Mucosa of rectum (tissue), 2 donors: ENCODE measurements around the gene GNB5.

Experiments
- H3K27ac ChIP-seq, 2 donors: one replicate each; pipeline ENCODE4 v1.7.0; 2013; ENCODE audit warnings: inconsistent platforms in 2 of 2, low read depth in 2 of 2, low read length in 2 of 2
- H3K27me3 ChIP-seq, 2 donors: one replicate each; pipeline ENCODE4 v1.7.0; 2013; ENCODE audit warnings: low read length in 2 of 2; ENCODE audit not compliant: control insufficient read depth in 2 of 2, insufficient read depth in 2 of 2
- H3K36me3 ChIP-seq, 2 donors: one replicate each; pipeline ENCODE4 v1.7.0; 2013; ENCODE audit warnings: low read length in 2 of 2; ENCODE audit not compliant: control insufficient read depth in 2 of 2, insufficient read depth in 2 of 2
- H3K4me1 ChIP-seq, 2 donors: one replicate each; pipeline ENCODE4 v1.7.0; 2013; ENCODE audit warnings: low read length in 2 of 2, mild to moderate bottlenecking in 1 of 2; ENCODE audit not compliant: control insufficient read depth in 2 of 2, insufficient read depth in 2 of 2
- H3K4me3 ChIP-seq, 2 donors: one replicate each; pipeline ENCODE4 v1.7.0; 2013; ENCODE audit warnings: low read length in 2 of 2
- H3K9ac ChIP-seq, 2 donors: one replicate each; pipeline ENCODE4 v1.7.0; 2013; ENCODE audit warnings: low read length in 2 of 2, low read depth in 1 of 2, mild to moderate bottlenecking in 1 of 2
- H3K9me3 ChIP-seq, 2 donors: one replicate each; pipeline ENCODE4 v1.7.0; 2013; ENCODE audit warnings: low read length in 2 of 2; ENCODE audit not compliant: control insufficient read depth in 2 of 2
- donor health status: healthy.
- donor health status: Normal muscosa, but diverticular disease.

GNB5 gene

GRCh38 chr15:52213206-52213605 is 22.0 kb upstream of the GNB5 start:
- Histone ChIP-seq H3K9ac (no peak overlapping the region), H3K36me3 (peaks cover 60 to 63% of the 10 kb centered on the region in 2 donors), H3K4me3 (no peak overlapping the region), H3K27me3 (no peaks in the 10 kb centered on the region), H3K4me1 (no peaks in the 10 kb centered on the region), H3K9me3 (no peaks in the 10 kb centered on the region), H3K27ac (no peak overlapping the region)

DNA sequence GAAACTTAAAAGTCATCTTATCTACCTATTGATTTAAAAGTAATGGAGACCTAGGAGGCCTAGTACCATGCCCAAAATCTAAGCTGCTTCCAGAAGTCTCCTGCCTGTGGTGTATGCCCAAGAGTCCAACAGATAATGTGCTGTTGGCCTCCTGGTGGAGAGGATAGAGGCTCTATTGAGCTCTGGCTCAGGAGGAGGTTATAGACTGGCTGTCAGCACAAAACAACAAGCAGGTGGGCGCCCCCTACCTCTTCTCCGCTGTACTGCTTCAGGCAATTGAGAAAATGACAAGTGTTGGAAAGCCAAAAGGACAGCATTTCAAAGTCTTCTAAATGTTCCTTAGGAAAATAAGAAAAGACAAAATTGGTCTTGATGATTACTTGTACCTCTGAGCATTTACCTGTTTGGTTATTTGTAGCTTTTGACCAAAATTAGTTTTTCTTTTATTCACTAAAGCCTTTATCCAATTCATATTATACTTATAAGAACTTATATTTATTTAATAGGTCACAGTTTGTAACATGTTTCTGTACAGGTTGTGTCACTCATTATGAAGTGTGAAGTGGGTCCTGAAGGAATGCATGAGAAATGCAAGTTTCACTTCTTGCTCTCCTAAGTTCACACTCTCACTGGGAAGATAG is 17.2 kb upstream of the GNB5 start:
- Histone ChIP-seq H3K36me3 (peaks cover 57 to 60% of the 10 kb centered on the region in 2 donors), H3K4me3 (no peak overlapping the region), H3K27me3 (no peaks in the 10 kb centered on the region), H3K9ac (no peak overlapping the region), H3K9me3 (no peaks in the 10 kb centered on the region), H3K4me1 (no peaks in the 10 kb centered on the region), H3K27ac (no peak overlapping the region)

DNA sequence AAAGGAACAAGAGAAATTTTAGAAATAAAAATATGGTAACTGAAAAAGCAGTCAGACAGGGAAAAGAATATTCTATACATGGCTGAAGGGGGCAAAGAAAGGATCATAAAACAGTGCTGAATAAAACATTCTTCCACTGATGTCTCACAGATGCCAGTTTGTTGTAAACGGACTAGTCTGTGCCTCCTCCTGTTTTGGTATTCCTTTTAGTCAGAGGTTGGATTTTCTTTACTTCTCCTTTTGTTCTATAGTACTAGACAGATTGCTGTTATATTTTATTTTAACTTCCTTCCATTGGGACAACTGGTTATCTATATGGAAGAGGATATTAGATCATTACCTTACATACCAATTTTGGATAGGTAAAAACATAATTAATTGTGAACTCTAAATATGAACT is 16.0 kb upstream of the GNB5 start:
- H3K27me3 ChIP-seq = no peaks in the 10 kb centered on the region
- peaks cover 45 to 48% of the 10 kb centered on the region in 2 donors for H3K36me3 ChIP-seq
- no peaks in the 10 kb centered on the region for H3K4me1 ChIP-seq
- no peaks in the 10 kb centered on the region for H3K9me3 ChIP-seq
- H3K9ac ChIP-seq = no peak overlapping the region
- no peak overlapping the region for H3K27ac ChIP-seq
- no peak overlapping the region for H3K4me3 ChIP-seq

DNA sequence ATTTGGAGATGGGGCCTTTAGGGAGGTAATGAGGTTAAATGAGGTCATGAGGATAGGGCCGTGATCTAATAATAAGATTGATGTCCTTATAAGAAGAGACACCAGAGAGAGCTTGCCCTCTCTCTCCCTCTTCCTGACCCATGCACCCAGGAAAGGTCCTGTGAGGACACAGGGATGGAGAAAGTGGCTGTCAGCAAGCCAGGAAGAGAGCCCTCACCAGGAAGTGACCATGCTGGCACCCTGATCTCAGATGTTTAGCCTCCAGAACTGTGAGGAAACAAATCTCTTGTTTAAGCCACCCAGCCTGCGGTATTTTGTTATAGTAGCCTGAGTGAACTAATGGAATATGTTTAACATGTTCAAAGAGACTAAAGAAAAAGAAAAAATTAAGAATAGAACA is 15.3 kb upstream of the GNB5 start:
- no peaks in the 10 kb centered on the region for H3K4me1 ChIP-seq
- no peak overlapping the region for H3K4me3 ChIP-seq
- no peaks in the 10 kb centered on the region for H3K27me3 ChIP-seq
- H3K36me3 ChIP-seq = peaks cover 38 to 40% of the 10 kb centered on the region in 2 donors
- H3K27ac ChIP-seq = no peak overlapping the region
- no peaks in the 10 kb centered on the region for H3K9me3 ChIP-seq
- no peak overlapping the region for H3K9ac ChIP-seq

GRCh38 chr15:52204657-52205056 is 13.5 kb upstream of the GNB5 start:
- Histone ChIP-seq H3K27ac (no peak overlapping the region), H3K27me3 (no peaks in the 10 kb centered on the region), H3K4me1 (no peaks in the 10 kb centered on the region), H3K9ac (no peak overlapping the region), H3K36me3 (peaks cover 28 to 32% of the 10 kb centered on the region in 2 donors), H3K4me3 (no peak overlapping the region), H3K9me3 (no peaks in the 10 kb centered on the region)

DNA sequence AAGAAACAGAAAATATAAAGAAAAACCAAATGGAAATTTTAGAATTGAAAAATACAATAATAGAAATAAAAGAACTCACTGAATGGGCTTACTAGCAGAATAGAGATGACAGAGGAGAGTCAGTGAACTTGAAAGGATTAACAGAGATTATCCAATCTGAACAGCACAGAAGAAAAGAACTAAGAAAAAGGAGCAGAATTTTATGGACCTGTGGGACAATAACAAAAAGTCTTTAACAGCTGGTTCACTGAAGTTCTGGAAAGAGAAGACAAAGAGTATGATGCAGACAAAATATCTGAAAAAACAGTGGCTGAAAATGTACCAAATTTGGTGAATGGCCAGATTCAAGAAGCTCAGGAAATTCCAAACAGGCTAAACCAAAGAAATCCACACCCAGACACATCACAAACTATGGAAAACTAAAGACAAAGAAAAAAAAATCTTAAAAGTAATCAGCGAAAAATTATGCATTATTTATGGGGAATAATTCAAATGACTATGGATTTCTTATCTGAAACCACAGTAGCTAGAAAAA is 9.7 kb upstream of the GNB5 start:
- no peak overlapping the region for H3K9ac ChIP-seq
- H3K36me3 ChIP-seq = peaks cover 33 to 38% of the 10 kb centered on the region in 2 donors
- H3K4me1 ChIP-seq = no peaks in the 10 kb centered on the region
- no peak overlapping the region for H3K4me3 ChIP-seq
- H3K9me3 ChIP-seq = no peaks in the 10 kb centered on the region
- no peaks in the 10 kb centered on the region for H3K27me3 ChIP-seq
- H3K27ac ChIP-seq = no peak overlapping the region

DNA sequence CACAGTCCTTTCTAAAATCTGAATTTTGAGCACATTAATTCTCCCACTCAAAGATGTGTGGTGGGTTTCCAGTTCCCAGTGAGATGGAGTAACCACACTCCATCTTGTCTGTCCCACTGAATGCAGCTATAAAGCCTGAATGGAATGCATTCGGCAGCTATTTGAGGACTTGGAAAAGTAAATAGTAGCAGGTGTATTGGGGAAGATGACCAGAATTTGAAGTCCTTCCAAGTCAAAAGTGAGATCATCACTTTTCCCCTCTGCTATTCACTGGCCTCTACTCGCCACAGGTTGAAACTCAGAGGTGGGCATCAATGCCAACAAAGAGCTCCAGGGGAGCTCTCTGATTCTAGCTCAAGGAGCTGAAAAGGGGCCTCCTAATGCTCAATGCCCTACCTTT is 8.1 kb upstream of the GNB5 start:
- no peak overlapping the region for H3K27ac ChIP-seq
- H3K4me3 ChIP-seq = no peak overlapping the region
- no peak overlapping the region for H3K9ac ChIP-seq
- no peaks in the 10 kb centered on the region for H3K27me3 ChIP-seq
- no peaks in the 10 kb centered on the region for H3K9me3 ChIP-seq
- H3K36me3 ChIP-seq = peaks cover 27 to 35% of the 10 kb centered on the region in 2 donors
- H3K4me1 ChIP-seq = no peaks in the 10 kb centered on the region

GRCh38 chr15:52196891-52197290 is 5.7 kb upstream of the GNB5 start:
- no peak overlapping the region for H3K9ac ChIP-seq
- no peak overlapping the region for H3K4me3 ChIP-seq
- H3K4me1 ChIP-seq = no peaks in the 10 kb centered on the region
- no peak overlapping the region for H3K27ac ChIP-seq
- peaks cover 26 to 42% of the 10 kb centered on the region in 2 donors for H3K36me3 ChIP-seq
- no peaks in the 10 kb centered on the region for H3K27me3 ChIP-seq
- H3K9me3 ChIP-seq = no peaks in the 10 kb centered on the region

DNA sequence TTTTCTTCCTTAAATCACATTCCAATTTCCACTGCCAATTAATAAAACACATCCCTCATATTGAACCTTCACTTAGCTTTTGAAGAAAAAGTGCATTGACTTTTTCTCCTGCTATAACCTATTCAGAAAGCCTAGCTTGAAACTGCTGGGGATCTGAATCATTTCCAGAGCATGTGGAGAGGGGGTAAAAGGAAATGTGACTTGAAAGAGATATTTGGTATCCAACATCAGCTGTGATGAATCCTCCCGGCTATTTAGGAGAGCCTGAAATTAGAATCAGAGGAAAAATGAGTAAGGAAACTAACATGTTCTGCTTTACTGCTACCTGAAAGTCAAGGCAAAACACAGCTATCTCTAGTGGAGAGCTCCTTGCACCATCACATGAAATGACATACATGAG is 2.6 kb upstream of the GNB5 start:
- Histone ChIP-seq H3K9ac (no peak overlapping the region), H3K4me1 (no peaks in the 10 kb centered on the region), H3K9me3 (no peaks in the 10 kb centered on the region)

DNA sequence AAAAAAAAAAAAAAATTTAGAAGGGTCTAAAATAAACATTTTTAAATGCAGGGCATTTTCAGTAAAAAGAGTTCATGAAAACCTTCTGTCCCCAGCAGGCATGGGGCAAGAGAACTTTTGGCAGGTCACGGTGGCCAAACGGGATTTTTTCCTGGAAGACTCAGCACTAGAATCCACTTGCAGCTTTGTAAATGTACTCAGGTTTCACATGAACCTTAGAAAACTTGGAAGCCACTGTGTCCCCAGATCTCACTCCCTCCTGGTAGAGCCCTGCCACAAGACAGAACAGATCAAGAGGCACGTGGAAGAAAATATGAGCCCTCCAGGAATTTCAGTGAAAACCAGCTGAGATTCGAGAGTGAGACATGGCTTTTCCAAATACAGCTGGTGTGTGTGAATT is 2.1 kb upstream of the GNB5 start:
- no peaks in the 10 kb centered on the region for H3K9me3 ChIP-seq
- H3K9ac ChIP-seq = no peak overlapping the region
- H3K36me3 ChIP-seq = peaks cover 22 to 35% of the 10 kb centered on the region in 2 donors
- no peaks in the 10 kb centered on the region for H3K27me3 ChIP-seq
- no peak overlapping the region for H3K27ac ChIP-seq
- H3K4me1 ChIP-seq = no peaks in the 10 kb centered on the region
- no peak overlapping the region for H3K4me3 ChIP-seq

More for the DNA sequence above, 2.6 kb upstream of the GNB5 start:
- Histone ChIP-seq H3K27ac (no peak overlapping the region), H3K27me3 (no peaks in the 10 kb centered on the region), H3K4me3 (no peak overlapping the region), H3K36me3 (peaks cover 22 to 35% of the 10 kb centered on the region in 2 donors)
